Measurements from ENCODE around the gene FCHSD2.
"Not testable (repeated sequence)": the region's sequence is repeated elsewhere in the genome, so short reads cannot be mapped to it uniquely, and the experiment has no call there.

Gene FCHSD2

GRCh38 chr11:72807021-72807693, 335.0 kb downstream of the FCHSD2 start:
- no peak for DNase-seq (ENCODE audit: extremely low spot score)
- CTCF ChIA-PET: interaction anchor here (0.8 to 7.2 kb wide), 3 partner anchors 13 to 31 kb away, joined by 3 to 76 read pairs (median 6); partner anchors contain the start of gene STARD10
- POLR2A ChIA-PET: no interaction called here
- TF ChIP-seq CTCF (IDR thresholded peaks at IDR 0.05; ENCODE audit: control extremely low read depth, extremely low read depth, low read depth, missing control alignments): no peak

GRCh38 chr11:72806378-72806777, 335.7 kb downstream of the FCHSD2 start:
- DNase-seq (ENCODE audit: extremely low spot score); CTCF ChIA-PET; POLR2A ChIA-PET: not testable (repeated sequence)

GRCh38 chr11:72805216-72805615, 336.9 kb downstream of the FCHSD2 start:
- CTCF ChIA-PET: interaction anchor here (1.8 kb wide), 1 partner anchor 13 kb away, joined by 4 read pairs; no protein-coding TSS in a partner anchor
- DNase-seq (ENCODE audit: extremely low spot score): no peak
- TF ChIP-seq CTCF (IDR thresholded peaks at IDR 0.05; ENCODE audit: control extremely low read depth, extremely low read depth, low read depth, missing control alignments): no peak
- POLR2A ChIA-PET: no interaction called here

GRCh38 chr11:72802822-72803221, 339.3 kb downstream of the FCHSD2 start:
- TF ChIP-seq CTCF (IDR thresholded peaks at IDR 0.05; ENCODE audit: control extremely low read depth, extremely low read depth, low read depth, missing control alignments): no peak
- no peak for DNase-seq (ENCODE audit: extremely low spot score)
- ChIA-PET CTCF (interaction anchor here (0.9 to 1.6 kb wide), 3 partner anchors 9 to 29 kb away, joined by 3 to 13 read pairs (median 10); partner anchors contain the start of gene STARD10), POLR2A (interaction anchor here (0.6 kb wide), 1 partner anchor 452 kb away, joined by 3 read pairs; no protein-coding TSS in a partner anchor)

- TF ChIP-seq CTCF (IDR thresholded peaks at IDR 0.05; ENCODE audit: control extremely low read depth, extremely low read depth, low read depth, missing control alignments): no peak
- DNase-seq (ENCODE audit: extremely low spot score): no peak
- CTCF ChIA-PET: no interaction called here
- POLR2A ChIA-PET: no interaction called here
Observed at GRCh38 chr11:72799441-72799840, 342.7 kb downstream of the FCHSD2 start.

GRCh38 chr11:72798361-72798760, 343.8 kb downstream of the FCHSD2 start:
- no peak for DNase-seq (ENCODE audit: extremely low spot score)
- no peak for TF ChIP-seq CTCF (IDR thresholded peaks at IDR 0.05; ENCODE audit: control extremely low read depth, extremely low read depth, low read depth, missing control alignments)
- ChIA-PET POLR2A (interaction anchor here (0.9 kb wide), 1 partner anchor 15 kb away, joined by 3 read pairs; no protein-coding TSS in a partner anchor), CTCF (interaction anchor here (1.1 to 1.8 kb wide), 3 partner anchors 10 to 67 kb away, joined by 4 to 13 read pairs (median 4); no protein-coding TSS in a partner anchor)

Measured in GM10248 (cell line).